ENCODE measurements around the gene INAFM2. TPM values are rescaled to one million over a fixed set of nuclear protein-coding genes. Genes with fewer than 3 reads are reported as not detected.
A peak's percentile ranks its signal among the peaks of the same experiment; 100 is the strongest.

Gene INAFM2
- total RNA-seq, 1 donor from 2014 or later: 18.2 TPM

- no peak for DNase-seq (ENCODE audit: low spot score)
- peak overlapping the region; percentile 82 for H3K4me3 Mint-ChIP-seq
Measured at GRCh38 chr15:40357246-40357645, 33.8 kb downstream of the INAFM2 start.

GRCh38 chr15:40357723-40358470 is 34.4 kb downstream of the INAFM2 start, which contains the start of gene DISP2:
TSS of gene DISP2 (plus strand) at chr15:40358219. CDS start at chr15:40358322, 103 bp downstream.
- no peak within 1 kb of the TSS for H3K27ac ChIP-seq
- H3K27me3 ChIP-seq: peaks cover 62% of the 10 kb centered on the region
- no peaks in the 10 kb centered on the region for H3K79me2 ChIP-seq (ENCODE audit: low read depth)
- peak within 1 kb of the TSS; percentile 98 for H3K4me2 ChIP-seq
- peaks cover 11% of the 10 kb centered on the region for H4K20me1 ChIP-seq (ENCODE audit: low read depth)
- DNase-seq (ENCODE audit: low spot score): peak; percentile 98
- peaks cover 29% of the 10 kb centered on the region for H3K27me3 Mint-ChIP-seq (ENCODE audit: insufficient read depth, low read depth)
- peaks cover 18% of the 10 kb centered on the region for H3K4me1 ChIP-seq
- H3K4me1 Mint-ChIP-seq: peaks cover 25% of the 10 kb centered on the region
- peaks cover 28% of the 10 kb centered on the region for H3F3A ChIP-seq (ENCODE audit: low read depth)
- H3K36me3 ChIP-seq: no peaks in the 10 kb centered on the region
- peak within 1 kb of the TSS; percentile 85 for H3K4me3 Mint-ChIP-seq
- H3K9me3 ChIP-seq (ENCODE audit: low read depth): no peaks in the 10 kb centered on the region
- peak within 1 kb of the TSS; percentile 70 for H3K4me3 ChIP-seq
- TF ChIP-seq EZH2phosphoT487 (IDR thresholded peaks at IDR 0.05): no peak
- no peak for TF ChIP-seq CTCF (IDR thresholded peaks at IDR 0.05)
- no peak for TF ChIP-seq EZH2 (IDR thresholded peaks at IDR 0.05)
- H3K9me3 Mint-ChIP-seq: no peaks in the 10 kb centered on the region
- H3K27ac Mint-ChIP-seq: no peak within 1 kb of the TSS
- H3K36me3 Mint-ChIP-seq: no peaks in the 10 kb centered on the region
- peak within 1 kb of the TSS; percentile 99 for H2AFZ ChIP-seq (replicated peaks)
- H3K9ac ChIP-seq: no peak within 1 kb of the TSS

More at GRCh38 chr15:40357246-40357645, 33.8 kb downstream of the INAFM2 start:
- peak overlapping the region; percentile 80 for H3K4me2 ChIP-seq
- H4K20me1 ChIP-seq (ENCODE audit: low read depth): peaks cover 11% of the 10 kb centered on the region
- Mint-ChIP-seq H3K9me3 (no peaks in the 10 kb centered on the region), H3K27me3 (ENCODE audit: insufficient read depth, low read depth) (peaks cover 27% of the 10 kb centered on the region), H3K36me3 (no peaks in the 10 kb centered on the region), H3K27ac (no peak overlapping the region), H3K4me1 (peaks cover 25% of the 10 kb centered on the region)
- no peak overlapping the region for H2AFZ ChIP-seq (replicated peaks)
- H3K79me2 ChIP-seq (ENCODE audit: low read depth): no peaks in the 10 kb centered on the region
- peaks cover 18% of the 10 kb centered on the region for H3K4me1 ChIP-seq
- no peak overlapping the region for H3K9ac ChIP-seq
- no peak overlapping the region for H3K27ac ChIP-seq
- TF ChIP-seq EZH2phosphoT487 (IDR thresholded peaks at IDR 0.05) (no peak), CTCF (IDR thresholded peaks at IDR 0.05) (no peak), EZH2 (IDR thresholded peaks at IDR 0.05) (no peak)
- no peaks in the 10 kb centered on the region for H3K36me3 ChIP-seq
- H3F3A ChIP-seq (ENCODE audit: low read depth): peaks cover 28% of the 10 kb centered on the region
- H3K27me3 ChIP-seq: peaks cover 57% of the 10 kb centered on the region
- H3K9me3 ChIP-seq (ENCODE audit: low read depth): no peaks in the 10 kb centered on the region
- peak overlapping the region; percentile 52 for H3K4me3 ChIP-seq

- no peak overlapping the region for H3K27ac Mint-ChIP-seq
- no peak for DNase-seq (ENCODE audit: low spot score)
- H3K4me1 ChIP-seq: peaks cover 18% of the 10 kb centered on the region
- no peak for TF ChIP-seq EZH2 (IDR thresholded peaks at IDR 0.05)
- peak; percentile 26 for TF ChIP-seq CTCF (IDR thresholded peaks at IDR 0.05)
- H3F3A ChIP-seq (ENCODE audit: low read depth): peaks cover 28% of the 10 kb centered on the region
- no peaks in the 10 kb centered on the region for H3K9me3 ChIP-seq (ENCODE audit: low read depth)
- H3K4me3 Mint-ChIP-seq: peak overlapping the region; percentile 85
- H3K36me3 ChIP-seq: no peaks in the 10 kb centered on the region
- peaks cover 11% of the 10 kb centered on the region for H4K20me1 ChIP-seq (ENCODE audit: low read depth)
- peaks cover 33% of the 10 kb centered on the region for H3K27me3 Mint-ChIP-seq (ENCODE audit: insufficient read depth, low read depth)
- peaks cover 23% of the 10 kb centered on the region for H3K4me1 Mint-ChIP-seq
- H3K79me2 ChIP-seq (ENCODE audit: low read depth): no peaks in the 10 kb centered on the region
- H3K9ac ChIP-seq: no peak overlapping the region
- H3K4me3 ChIP-seq: peak overlapping the region; percentile 70
- H3K4me2 ChIP-seq: peak overlapping the region; percentile 98
- no peak overlapping the region for H3K27ac ChIP-seq
- peaks cover 62% of the 10 kb centered on the region for H3K27me3 ChIP-seq
- no peaks in the 10 kb centered on the region for H3K36me3 Mint-ChIP-seq
- H2AFZ ChIP-seq (replicated peaks): no peak overlapping the region
- no peaks in the 10 kb centered on the region for H3K9me3 Mint-ChIP-seq
Measured at GRCh38 chr15:40358471-40359353, 35.2 kb downstream of the INAFM2 start.
